ENCODE data around the gene PCMT1.

- TF ChIP-seq EP300 (IDR thresholded peaks at IDR 0.05) = no peak
- TF ChIP-seq, protein P1, sequence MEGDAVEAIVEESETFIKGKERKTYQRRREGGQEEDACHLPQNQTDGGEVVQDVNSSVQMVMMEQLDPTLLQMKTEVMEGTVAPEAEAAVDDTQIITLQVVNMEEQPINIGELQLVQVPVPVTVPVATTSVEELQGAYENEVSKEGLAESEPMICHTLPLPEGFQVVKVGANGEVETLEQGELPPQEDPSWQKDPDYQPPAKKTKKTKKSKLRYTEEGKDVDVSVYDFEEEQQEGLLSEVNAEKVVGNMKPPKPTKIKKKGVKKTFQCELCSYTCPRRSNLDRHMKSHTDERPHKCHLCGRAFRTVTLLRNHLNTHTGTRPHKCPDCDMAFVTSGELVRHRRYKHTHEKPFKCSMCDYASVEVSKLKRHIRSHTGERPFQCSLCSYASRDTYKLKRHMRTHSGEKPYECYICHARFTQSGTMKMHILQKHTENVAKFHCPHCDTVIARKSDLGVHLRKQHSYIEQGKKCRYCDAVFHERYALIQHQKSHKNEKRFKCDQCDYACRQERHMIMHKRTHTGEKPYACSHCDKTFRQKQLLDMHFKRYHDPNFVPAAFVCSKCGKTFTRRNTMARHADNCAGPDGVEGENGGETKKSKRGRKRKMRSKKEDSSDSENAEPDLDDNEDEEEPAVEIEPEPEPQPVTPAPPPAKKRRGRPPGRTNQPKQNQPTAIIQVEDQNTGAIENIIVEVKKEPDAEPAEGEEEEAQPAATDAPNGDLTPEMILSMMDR (IDR thresholded peaks at IDR 0.05) = no peak
- TF ChIP-seq POLR2A (IDR thresholded peaks at IDR 0.05) = no peak
Measured at GRCh38 chr6:149813351-149813750, 63.8 kb downstream of the PCMT1 start.

Measured in ovary (tissue), 3 donors.